ENCODE data around the gene VASH1. TPM values are rescaled to one million over a fixed set of nuclear protein-coding genes. Genes with fewer than 3 reads are reported as not detected.

The VASH1 gene
- total and polyA plus RNA-seq, 2 of the 13 experiments (the other 11 are each of a cell fraction or from before 2014, with no cell fraction given), result 0.11 to 0.24 TPM

DNA sequence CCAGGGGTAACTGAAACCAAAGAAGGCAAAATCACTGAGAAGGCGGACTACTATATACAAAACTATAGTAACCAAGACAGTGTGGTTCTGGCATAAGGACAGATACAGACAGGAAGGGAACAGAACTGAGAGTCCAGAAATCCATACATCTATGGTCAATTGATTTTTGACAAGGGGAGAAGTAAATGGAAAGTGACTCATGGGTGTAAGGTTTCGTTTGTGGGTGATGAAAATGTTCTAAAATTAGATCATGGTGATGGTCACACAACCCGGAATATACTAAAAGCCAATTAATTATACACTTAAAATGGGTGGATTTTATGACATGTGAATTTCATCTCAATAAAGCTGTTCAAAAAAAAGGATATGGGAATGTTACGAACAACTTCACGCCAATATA, 32.7 kb downstream of the VASH1 start:
- Histone ChIP-seq H3K36me3 (replicated peaks in 1 of 2; ENCODE audit: control insufficient read depth in 1 of 2, insufficient read depth in 2 of 2, low read length in 2 of 2) (peaks cover 5 to 25% of the 10 kb centered on the region in 2 experiments; a peak in 4 of 5 replicates), H3K4me1 (ENCODE audit: insufficient read depth, low read length) (no peaks in the 10 kb centered on the region), H3K27me3 (ENCODE audit: control insufficient read depth in 1 of 2, insufficient read depth in 2 of 2, low read length in 2 of 2) (no peaks in the 10 kb centered on the region), H3K4me2 (ENCODE audit: low read depth, low read length) (no peak overlapping the region), H2AFZ (ENCODE audit: low read length) (no peak overlapping the region), H3K9me3 (ENCODE audit: low read length) (no peaks in the 10 kb centered on the region), H3K27ac (ENCODE audit: extremely low read length, insufficient read depth, low read length) (no peak overlapping the region), H4K20me1 (ENCODE audit: insufficient read depth, low read length) (no peaks in the 10 kb centered on the region), H3K79me2 (ENCODE audit: insufficient read depth, low read length) (no peaks in the 10 kb centered on the region), H3K4me3 (replicated peaks in 1 of 3; ENCODE audit: insufficient read depth in 1 of 3, low read depth in 2 of 3, low read length in 3 of 3) (no peak overlapping the region), H3K9ac (ENCODE audit: insufficient read depth, low read depth, low read length) (no peak overlapping the region)
- FAIRE-seq (no peak), DNase-seq (ENCODE audit: low spot score) (no peak), ATAC-seq (no peak)
- in situ Hi-C loops (cut with HindIII; ENCODE audit: extremely low pct_ligation_motif_present, low pct_unique_long_range_greater_than_20kb) (no loop called here), intact Hi-C loops (cut with micrococcal nuclease; ENCODE audit: unreplicated experiment) (no loop called here)
- BruUV-seq (replicated peaks), result no TSS peak
- TF ChIP-seq HNRNPLL (IDR thresholded peaks at IDR 0.05; ENCODE audit: low read depth, low read length, poor library complexity, severe bottlenecking) (no peak), CAMTA2 (CRISPR knock-in tag; IDR thresholded peaks at IDR 0.05; ENCODE audit: borderline replicate concordance) (no peak), ATF5 (CRISPR knock-in tag; IDR thresholded peaks at IDR 0.05; ENCODE audit: low read depth) (no peak), DMTF1 (CRISPR knock-in tag; IDR thresholded peaks at IDR 0.05) (no peak), CEBPB (IDR thresholded peaks at IDR 0.05; ENCODE audit: borderline replicate concordance, low read depth, low read length) (no peak), TOE1 (CRISPR knock-in tag; IDR thresholded peaks at IDR 0.05) (no peak), SP5 (CRISPR knock-in tag; IDR thresholded peaks at IDR 0.05; ENCODE audit: borderline replicate concordance, low read depth) (no peak), ZNF333 (CRISPR knock-in tag; IDR thresholded peaks at IDR 0.05; ENCODE audit: borderline replicate concordance) (no peak), TCF12 (IDR thresholded peaks at IDR 0.05) (no peak), TCF12 (CRISPR knock-in tag; IDR thresholded peaks at IDR 0.05) (no peak)
- 91% methylated on average over 5 of the region's 5 CpGs for WGBS (ENCODE audit: low lambda C conversion rate)
- CTCF ChIA-PET (ENCODE audit: low intra/inter-chr PET ratio, low total read pairs), result no interaction called here
- POLR2A ChIA-PET, result no interaction called here
